SK-N-SH treated with all-trans-retinoic acid at 6 μM for 48 hours (cell line): ENCODE results near the gene CFAP20.

Experiments used
- ATAC-seq: fragments of 200-7000 bp; cut with Tn5 transposase; 3 replicates; pipeline ENCODE4 v1.9.1; 2020; ENCODE audit warnings: mild to moderate bottlenecking, moderate library complexity
- BACH2 ChIP-seq: fragments of 250-450 bp; sonication (Bioruptor Pico); IDR thresholded peaks from 2 replicates; pipeline ENCODE4 v1.9.0; 2021; ENCODE audit warnings: mild to moderate bottlenecking, borderline replicate concordance
- CSDC2 ChIP-seq: fragments of 250-450 bp; sonication (Bioruptor Pico); IDR thresholded peaks from 2 replicates; pipeline ENCODE4 v1.5.0; 2020; ENCODE audit warnings: mild to moderate bottlenecking, moderate library complexity
- GLIS3 ChIP-seq: fragments of 250-450 bp; sonication (Bioruptor Pico); IDR thresholded peaks from 2 replicates; pipeline ENCODE4 v1.5.0; 2020; ENCODE audit warnings: mild to moderate bottlenecking, moderate library complexity
- ISL1 ChIP-seq: fragments of 250-450 bp; sonication (Bioruptor Pico); IDR thresholded peaks from 2 replicates; pipeline ENCODE4 v2.1.2; 2022; ENCODE audit warnings: mild to moderate bottlenecking, moderate library complexity
- OSR1 ChIP-seq: fragments of 250-450 bp; sonication (Bioruptor Pico); IDR thresholded peaks from 2 replicates; pipeline ENCODE4 v1.8.0; 2022; ENCODE audit warnings: moderate library complexity, mild to moderate bottlenecking, inconsistent platforms
- PATZ1 ChIP-seq: fragments of 250-450 bp; sonication (Bioruptor Pico); IDR thresholded peaks from 2 replicates; pipeline ENCODE4 v1.8.0; 2020; ENCODE audit warnings: mild to moderate bottlenecking, moderate library complexity, borderline replicate concordance
- RARB ChIP-seq: fragments of 250-450 bp; sonication (Bioruptor Pico); IDR thresholded peaks from 2 replicates; pipeline ENCODE4 v1.8.0; 2021; ENCODE audit warnings: mild to moderate bottlenecking, moderate library complexity
- SNAI2 ChIP-seq: fragments of 250-450 bp; sonication (Bioruptor Pico); IDR thresholded peaks from 2 replicates; pipeline ENCODE4 v1.5.0; 2020; ENCODE audit warnings: mild to moderate bottlenecking, moderate library complexity
- TCF4 ChIP-seq: fragments of 250-450 bp; sonication (Bioruptor Pico); IDR thresholded peaks from 2 replicates; pipeline ENCODE4 v1.8.0; 2021; ENCODE audit warnings: mild to moderate bottlenecking, moderate library complexity, borderline replicate concordance
- TOX ChIP-seq: fragments of 250-450 bp; sonication (Bioruptor Pico); IDR thresholded peaks from 2 replicates; pipeline ENCODE4 v1.8.0; 2021; ENCODE audit warnings: mild to moderate bottlenecking, moderate library complexity, borderline replicate concordance
- ZC3H10 ChIP-seq: fragments of 250-450 bp; sonication (Bioruptor Pico); IDR thresholded peaks from 2 replicates; pipeline ENCODE4 v1.5.1; 2021; ENCODE audit warnings: mild to moderate bottlenecking, moderate library complexity
- ZFP3 ChIP-seq: fragments of 250-450 bp; sonication (Bioruptor Pico); IDR thresholded peaks from 2 replicates; pipeline ENCODE4 v1.5.0; 2020; ENCODE audit warnings: mild to moderate bottlenecking, moderate library complexity
- ZFP30 ChIP-seq: fragments of 450-650 bp; formaldehyde crosslinking; IDR thresholded peaks from 2 replicates; pipeline ENCODE4 v1.5.0; 2022; ENCODE audit warnings: mild to moderate bottlenecking, moderate library complexity
- ZNF565 ChIP-seq: fragments of 450-650 bp; formaldehyde crosslinking; conservative IDR thresholded peaks from 2 replicates; pipeline ENCODE4 v1.5.0; 2020; ENCODE audit warnings: low read depth, mild to moderate bottlenecking, moderate library complexity
- ZNF70 ChIP-seq: fragments of 450-650 bp; formaldehyde crosslinking; IDR thresholded peaks from 2 replicates; pipeline ENCODE4 v1.5.0; 2020; ENCODE audit warnings: mild to moderate bottlenecking, moderate library complexity
- ZNF8 ChIP-seq: fragments of 450-650 bp; formaldehyde crosslinking; IDR thresholded peaks from 2 replicates; pipeline ENCODE4 v1.5.0; 2020; ENCODE audit warnings: mild to moderate bottlenecking, moderate library complexity
- TF ChIP-seq, protein P1 (sequence below): fragments of 250-450 bp; sonication (Bioruptor Pico); IDR thresholded peaks from 2 replicates; pipeline ENCODE4 v1.5.1; 2021; ENCODE audit warnings: mild to moderate bottlenecking, moderate library complexity
- TF ChIP-seq, protein P2 (sequence below): fragments of 250-450 bp; sonication (Bioruptor Pico); IDR thresholded peaks from 2 replicates; pipeline ENCODE4 v1.8.0; 2021; ENCODE audit warnings: low read depth, mild to moderate bottlenecking, moderate library complexity, borderline replicate concordance
- TF ChIP-seq, protein P3 (sequence below): fragments of 250-450 bp; sonication (Bioruptor Pico); IDR thresholded peaks from 2 replicates; pipeline ENCODE4 v1.5.0; 2020; ENCODE audit warnings: mild to moderate bottlenecking, moderate library complexity
- TF ChIP-seq, protein P4 (sequence below): fragments of 250-450 bp; sonication (Bioruptor Pico); IDR thresholded peaks from 2 replicates; pipeline ENCODE4 v1.5.1; 2020; ENCODE audit warnings: low read depth, mild to moderate bottlenecking, moderate library complexity

CFAP20 gene

GRCh38 chr16:58157239-58157638 is 28.1 kb upstream of the CFAP20 start (continued):
- TF ChIP-seq CSDC2 (no peak), ZC3H10 (CRISPR knock-in tag) (no peak)
- TF ChIP-seq, protein P1, sequence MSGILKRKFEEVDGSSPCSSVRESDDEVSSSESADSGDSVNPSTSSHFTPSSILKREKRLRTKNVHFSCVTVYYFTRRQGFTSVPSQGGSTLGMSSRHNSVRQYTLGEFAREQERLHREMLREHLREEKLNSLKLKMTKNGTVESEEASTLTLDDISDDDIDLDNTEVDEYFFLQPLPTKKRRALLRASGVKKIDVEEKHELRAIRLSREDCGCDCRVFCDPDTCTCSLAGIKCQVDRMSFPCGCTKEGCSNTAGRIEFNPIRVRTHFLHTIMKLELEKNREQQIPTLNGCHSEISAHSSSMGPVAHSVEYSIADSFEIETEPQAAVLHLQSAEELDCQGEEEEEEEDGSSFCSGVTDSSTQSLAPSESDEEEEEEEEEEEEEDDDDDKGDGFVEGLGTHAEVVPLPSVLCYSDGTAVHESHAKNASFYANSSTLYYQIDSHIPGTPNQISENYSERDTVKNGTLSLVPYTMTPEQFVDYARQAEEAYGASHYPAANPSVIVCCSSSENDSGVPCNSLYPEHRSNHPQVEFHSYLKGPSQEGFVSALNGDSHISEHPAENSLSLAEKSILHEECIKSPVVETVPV (CRISPR knock-in tag) = no peak

DNA sequence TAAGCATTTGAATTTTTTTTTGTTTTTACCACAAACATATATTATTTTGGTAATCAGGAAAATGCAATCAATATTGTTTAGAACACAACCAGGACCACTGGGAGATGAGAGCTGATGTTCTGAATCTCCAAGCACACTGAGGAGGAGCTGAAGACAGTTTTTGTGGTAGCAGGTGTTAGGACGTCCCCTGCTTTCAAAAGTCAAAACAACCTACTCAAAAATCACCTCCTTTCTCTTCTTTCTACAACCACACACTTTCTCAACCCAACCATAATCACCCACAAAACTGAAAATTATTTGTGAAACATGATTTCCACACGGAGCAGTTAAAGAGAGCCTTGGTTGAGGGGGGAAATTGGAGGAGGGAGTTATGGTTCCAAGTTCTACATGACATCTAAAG is 26.7 kb upstream of the CFAP20 start:
- no peak for ATAC-seq
- TF ChIP-seq ZNF70 (CRISPR knock-in tag) (no peak), PATZ1 (CRISPR knock-in tag) (no peak), CSDC2 (no peak), ISL1 (CRISPR knock-in tag) (no peak), TCF4 (CRISPR knock-in tag) (no peak), BACH2 (CRISPR knock-in tag) (no peak)
- TF ChIP-seq, protein P2, sequence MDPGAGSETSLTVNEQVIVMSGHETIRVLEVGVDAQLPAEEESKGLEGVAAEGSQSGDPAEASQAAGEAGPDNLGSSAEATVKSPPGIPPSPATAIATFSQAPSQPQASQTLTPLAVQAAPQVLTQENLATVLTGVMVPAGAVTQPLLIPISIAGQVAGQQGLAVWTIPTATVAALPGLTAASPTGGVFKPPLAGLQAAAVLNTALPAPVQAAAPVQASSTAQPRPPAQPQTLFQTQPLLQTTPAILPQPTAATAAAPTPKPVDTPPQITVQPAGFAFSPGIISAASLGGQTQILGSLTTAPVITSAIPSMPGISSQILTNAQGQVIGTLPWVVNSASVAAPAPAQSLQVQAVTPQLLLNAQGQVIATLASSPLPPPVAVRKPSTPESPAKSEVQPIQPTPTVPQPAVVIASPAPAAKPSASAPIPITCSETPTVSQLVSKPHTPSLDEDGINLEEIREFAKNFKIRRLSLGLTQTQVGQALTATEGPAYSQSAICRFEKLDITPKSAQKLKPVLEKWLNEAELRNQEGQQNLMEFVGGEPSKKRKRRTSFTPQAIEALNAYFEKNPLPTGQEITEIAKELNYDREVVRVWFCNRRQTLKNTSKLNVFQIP (CRISPR knock-in tag) = no peak

- TF ChIP-seq CSDC2 (no peak), GLIS3 (CRISPR knock-in tag) (no peak)
Observed at GRCh38 chr16:58154345-58154744, 25.2 kb upstream of the CFAP20 start.

GRCh38 chr16:58152246-58152868 is 23.2 kb upstream of the CFAP20 start:
- ATAC-seq = peak; percentile 22; the same call in 1 of the 3 replicates
- TF ChIP-seq ZC3H10 (CRISPR knock-in tag) (no peak), ZNF70 (CRISPR knock-in tag) (no peak), ZNF565 (CRISPR knock-in tag) (no peak), CSDC2 (no peak), RARB (CRISPR knock-in tag) (no peak), SNAI2 (CRISPR knock-in tag) (no peak), TOX (no peak), ISL1 (CRISPR knock-in tag) (no peak), ZNF8 (no peak), BACH2 (CRISPR knock-in tag) (no peak)
- TF ChIP-seq, protein P3, sequence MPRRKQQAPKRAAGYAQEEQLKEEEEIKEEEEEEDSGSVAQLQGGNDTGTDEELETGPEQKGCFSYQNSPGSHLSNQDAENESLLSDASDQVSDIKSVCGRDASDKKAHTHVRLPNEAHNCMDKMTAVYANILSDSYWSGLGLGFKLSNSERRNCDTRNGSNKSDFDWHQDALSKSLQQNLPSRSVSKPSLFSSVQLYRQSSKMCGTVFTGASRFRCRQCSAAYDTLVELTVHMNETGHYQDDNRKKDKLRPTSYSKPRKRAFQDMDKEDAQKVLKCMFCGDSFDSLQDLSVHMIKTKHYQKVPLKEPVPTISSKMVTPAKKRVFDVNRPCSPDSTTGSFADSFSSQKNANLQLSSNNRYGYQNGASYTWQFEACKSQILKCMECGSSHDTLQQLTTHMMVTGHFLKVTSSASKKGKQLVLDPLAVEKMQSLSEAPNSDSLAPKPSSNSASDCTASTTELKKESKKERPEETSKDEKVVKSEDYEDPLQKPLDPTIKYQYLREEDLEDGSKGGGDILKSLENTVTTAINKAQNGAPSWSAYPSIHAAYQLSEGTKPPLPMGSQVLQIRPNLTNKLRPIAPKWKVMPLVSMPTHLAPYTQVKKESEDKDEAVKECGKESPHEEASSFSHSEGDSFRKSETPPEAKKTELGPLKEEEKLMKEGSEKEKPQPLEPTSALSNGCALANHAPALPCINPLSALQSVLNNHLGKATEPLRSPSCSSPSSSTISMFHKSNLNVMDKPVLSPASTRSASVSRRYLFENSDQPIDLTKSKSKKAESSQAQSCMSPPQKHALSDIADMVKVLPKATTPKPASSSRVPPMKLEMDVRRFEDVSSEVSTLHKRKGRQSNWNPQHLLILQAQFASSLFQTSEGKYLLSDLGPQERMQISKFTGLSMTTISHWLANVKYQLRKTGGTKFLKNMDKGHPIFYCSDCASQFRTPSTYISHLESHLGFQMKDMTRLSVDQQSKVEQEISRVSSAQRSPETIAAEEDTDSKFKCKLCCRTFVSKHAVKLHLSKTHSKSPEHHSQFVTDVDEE = no peak

More at GRCh38 chr16:58154345-58154744, 25.2 kb upstream of the CFAP20 start:
- ATAC-seq = no peak

DNA sequence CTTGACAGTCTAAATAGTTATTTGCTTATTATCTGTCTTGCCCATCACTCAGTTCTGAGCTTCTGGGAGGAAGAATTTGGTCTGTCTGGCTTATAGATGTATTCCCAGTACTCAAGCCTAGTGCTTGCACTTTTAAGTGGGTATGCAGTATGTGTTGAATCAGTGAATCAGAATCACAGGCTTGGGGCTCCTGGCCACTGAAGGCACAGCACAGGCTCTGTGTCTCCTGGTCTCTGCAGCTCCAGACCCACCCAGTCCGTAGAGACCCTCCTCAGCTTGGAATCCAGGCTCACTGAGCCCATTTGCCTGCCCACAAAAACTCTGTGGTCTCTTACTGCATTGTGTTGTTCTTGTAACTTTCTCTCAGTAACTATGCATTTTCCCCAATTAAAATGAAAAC is 19.3 kb upstream of the CFAP20 start:
- no peak for ATAC-seq
- no peak for TF ChIP-seq ZNF8
- no peak for TF ChIP-seq BACH2 (CRISPR knock-in tag)
- no peak for TF ChIP-seq ZFP3
- no peak for TF ChIP-seq OSR1 (CRISPR knock-in tag)
- TF ChIP-seq, protein P3 = no peak
- TF ChIP-seq, protein P4, sequence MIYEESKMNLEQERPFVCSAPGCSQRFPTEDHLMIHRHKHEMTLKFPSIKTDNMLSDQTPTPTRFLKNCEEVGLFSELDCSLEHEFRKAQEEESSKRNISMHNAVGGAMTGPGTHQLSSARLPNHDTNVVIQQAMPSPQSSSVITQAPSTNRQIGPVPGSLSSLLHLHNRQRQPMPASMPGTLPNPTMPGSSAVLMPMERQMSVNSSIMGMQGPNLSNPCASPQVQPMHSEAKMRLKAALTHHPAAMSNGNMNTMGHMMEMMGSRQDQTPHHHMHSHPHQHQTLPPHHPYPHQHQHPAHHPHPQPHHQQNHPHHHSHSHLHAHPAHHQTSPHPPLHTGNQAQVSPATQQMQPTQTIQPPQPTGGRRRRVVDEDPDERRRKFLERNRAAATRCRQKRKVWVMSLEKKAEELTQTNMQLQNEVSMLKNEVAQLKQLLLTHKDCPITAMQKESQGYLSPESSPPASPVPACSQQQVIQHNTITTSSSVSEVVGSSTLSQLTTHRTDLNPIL (CRISPR knock-in tag) = no peak
- TF ChIP-seq ZFP30 (CRISPR knock-in tag) = no peak
- no peak for TF ChIP-seq SNAI2 (CRISPR knock-in tag)
- TF ChIP-seq, protein P2 (CRISPR knock-in tag) = no peak
- TF ChIP-seq, all 23 proteins: peak for 0
